Neural progenitor cell (in vitro differentiated cells): Measurements from ENCODE around the gene CYSTM1. TPM values are rescaled to one million over a fixed set of nuclear protein-coding genes. Genes with fewer than 3 reads are reported as not detected.

ENCODE experiments used
- DNase-seq: peaks from one replicate; pipeline ENCODE4 v3.0.0-alpha.2; 2016; ENCODE audit warnings: low spot score
- H2AFZ ChIP-seq: fragments of 200-600 bp; sonication (generic); replicated peaks from 2 replicates; pipeline ENCODE4 v1.6.1; 2016; ENCODE audit warnings: antibody characterized with exemption
- H3F3A ChIP-seq: fragments of 200-600 bp; sonication (generic); 2 replicates; pipeline ENCODE4 v1.6.1; 2016; ENCODE audit warnings: antibody characterized with exemption, low read depth
- H3K27ac ChIP-seq: fragments of 200-600 bp; sonication (generic); 2 replicates; pipeline ENCODE4 v1.5.1; 2016; ENCODE audit warnings: mild to moderate bottlenecking
- H3K27me3 ChIP-seq: fragments of 200-600 bp; sonication (generic); 2 replicates; pipeline ENCODE4 v1.6.1; 2016; ENCODE audit warnings: mild to moderate bottlenecking, moderate library complexity
- H3K36me3 ChIP-seq: fragments of 200-600 bp; sonication (generic); 2 replicates; pipeline ENCODE4 v1.5.1; 2016
- H3K4me1 ChIP-seq: fragments of 200-600 bp; sonication (generic); 2 replicates; pipeline ENCODE4 v1.6.1; 2016; ENCODE audit warnings: mixed run types
- H3K4me2 ChIP-seq: fragments of 200-600 bp; sonication (generic); 2 replicates; pipeline ENCODE4 v1.6.1; 2016
- H3K4me3 ChIP-seq: fragments of 200-600 bp; sonication (generic); 2 replicates; pipeline ENCODE4 v1.5.1; 2016
- H3K79me2 ChIP-seq: fragments of 200-600 bp; sonication (generic); 2 replicates; pipeline ENCODE4 v1.6.1; 2016; ENCODE audit warnings: low read depth
- H3K9ac ChIP-seq: fragments of 200-600 bp; sonication (generic); 2 replicates; pipeline ENCODE4 v1.6.1; 2016
- H3K9me3 ChIP-seq: fragments of 200-600 bp; sonication (generic); 2 replicates; pipeline ENCODE4 v1.5.1; 2016; ENCODE audit warnings: low read depth
- H4K20me1 ChIP-seq: fragments of 200-600 bp; sonication (generic); 2 replicates; pipeline ENCODE4 v1.6.1; 2016; ENCODE audit warnings: low read depth
- H3K27ac Mint-ChIP-seq: 3 replicates; pipeline ENCODE4 v1.8.0; 2021; ENCODE audit warnings: mixed read lengths
- H3K27me3 Mint-ChIP-seq: 2 replicates; pipeline ENCODE4 v1.8.0; 2022; ENCODE audit warnings: low read depth, mild to moderate bottlenecking, inconsistent platforms, moderate library complexity, mixed read lengths; ENCODE audit not compliant: insufficient read depth
- H3K36me3 Mint-ChIP-seq: 3 replicates; pipeline ENCODE4 v1.8.0; 2021; ENCODE audit warnings: mixed read lengths
- H3K4me1 Mint-ChIP-seq: 3 replicates; pipeline ENCODE4 v1.8.0; 2021; ENCODE audit warnings: mixed read lengths
- H3K4me3 Mint-ChIP-seq: 3 replicates; pipeline ENCODE4 v1.8.0; 2021; ENCODE audit warnings: mild to moderate bottlenecking, moderate library complexity, mixed read lengths
- H3K9me3 Mint-ChIP-seq: 3 replicates; pipeline ENCODE4 v1.8.0; 2020; ENCODE audit warnings: mixed read lengths
- EZH2 ChIP-seq: fragments of 200-600 bp; sonication (generic); IDR thresholded peaks from 2 replicates; pipeline ENCODE4 v1.6.1; 2017; ENCODE audit warnings: antibody characterized with exemption, mild to moderate bottlenecking, moderate library complexity
- EZH2phosphoT487 ChIP-seq: fragments of 200-600 bp; sonication (generic); IDR thresholded peaks from 2 replicates; pipeline ENCODE4 v1.6.1; 2017; ENCODE audit warnings: antibody characterized with exemption
- total RNA-seq: library from RNA; depleted of rRNA; stranded (reverse); fragments of >200 nt; gene quantifications from 2 replicates; pipeline ENCODE4 v1.2.3, GENCODE V29; 2015; ENCODE audit warnings: low replicate concordance
- TF ChIP-seq, protein P1 (sequence below): fragments of 200-600 bp; sonication (generic); IDR thresholded peaks from 2 replicates; pipeline ENCODE4 v1.5.1; 2017; ENCODE audit warnings: antibody characterized with exemption, mild to moderate bottlenecking

CYSTM1 gene
- total RNA-seq, 1 donor from 2014 or later = 8.9 TPM

GRCh38 chr5:140253985-140254384 lies 79.0 kb downstream of the CYSTM1 start:
- Mint-ChIP-seq H3K27me3 (peaks cover 3% of the 10 kb centered on the region), H3K4me3 (no peak overlapping the region), H3K27ac (no peak overlapping the region), H3K36me3 (peaks cover 21% of the 10 kb centered on the region), H3K9me3 (no peaks in the 10 kb centered on the region), H3K4me1 (no peaks in the 10 kb centered on the region)
- TF ChIP-seq, protein P1, sequence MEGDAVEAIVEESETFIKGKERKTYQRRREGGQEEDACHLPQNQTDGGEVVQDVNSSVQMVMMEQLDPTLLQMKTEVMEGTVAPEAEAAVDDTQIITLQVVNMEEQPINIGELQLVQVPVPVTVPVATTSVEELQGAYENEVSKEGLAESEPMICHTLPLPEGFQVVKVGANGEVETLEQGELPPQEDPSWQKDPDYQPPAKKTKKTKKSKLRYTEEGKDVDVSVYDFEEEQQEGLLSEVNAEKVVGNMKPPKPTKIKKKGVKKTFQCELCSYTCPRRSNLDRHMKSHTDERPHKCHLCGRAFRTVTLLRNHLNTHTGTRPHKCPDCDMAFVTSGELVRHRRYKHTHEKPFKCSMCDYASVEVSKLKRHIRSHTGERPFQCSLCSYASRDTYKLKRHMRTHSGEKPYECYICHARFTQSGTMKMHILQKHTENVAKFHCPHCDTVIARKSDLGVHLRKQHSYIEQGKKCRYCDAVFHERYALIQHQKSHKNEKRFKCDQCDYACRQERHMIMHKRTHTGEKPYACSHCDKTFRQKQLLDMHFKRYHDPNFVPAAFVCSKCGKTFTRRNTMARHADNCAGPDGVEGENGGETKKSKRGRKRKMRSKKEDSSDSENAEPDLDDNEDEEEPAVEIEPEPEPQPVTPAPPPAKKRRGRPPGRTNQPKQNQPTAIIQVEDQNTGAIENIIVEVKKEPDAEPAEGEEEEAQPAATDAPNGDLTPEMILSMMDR = no peak
- TF ChIP-seq EZH2phosphoT487 = no peak
- no peak for TF ChIP-seq EZH2
- Histone ChIP-seq H3F3A (no peaks in the 10 kb centered on the region), H3K79me2 (peaks cover 59% of the 10 kb centered on the region), H3K4me1 (no peaks in the 10 kb centered on the region), H3K4me3 (no peak overlapping the region), H2AFZ (no peak overlapping the region), H3K4me2 (no peak overlapping the region), H3K27ac (no peak overlapping the region), H3K9me3 (no peaks in the 10 kb centered on the region), H3K36me3 (no peaks in the 10 kb centered on the region), H3K9ac (no peak overlapping the region), H4K20me1 (peaks cover 54% of the 10 kb centered on the region), H3K27me3 (no peaks in the 10 kb centered on the region)
- no peak for DNase-seq

GRCh38 chr5:140255460-140256157 lies 80.6 kb downstream of the CYSTM1 start:
- Histone ChIP-seq H3K36me3 (no peaks in the 10 kb centered on the region), H3K4me3 (no peak overlapping the region), H3K4me1 (no peaks in the 10 kb centered on the region), H3F3A (no peaks in the 10 kb centered on the region), H3K4me2 (no peak overlapping the region), H2AFZ (no peak overlapping the region), H4K20me1 (peaks cover 56% of the 10 kb centered on the region), H3K9me3 (no peaks in the 10 kb centered on the region), H3K79me2 (peaks cover 64% of the 10 kb centered on the region), H3K27me3 (no peaks in the 10 kb centered on the region), H3K27ac (no peak overlapping the region), H3K9ac (no peak overlapping the region)
- Mint-ChIP-seq H3K36me3 (peaks cover 23% of the 10 kb centered on the region), H3K27me3 (peaks cover 2% of the 10 kb centered on the region), H3K4me1 (no peaks in the 10 kb centered on the region), H3K27ac (no peak overlapping the region), H3K4me3 (no peak overlapping the region), H3K9me3 (no peaks in the 10 kb centered on the region)
- TF ChIP-seq, protein P1 = no peak
- TF ChIP-seq EZH2phosphoT487 (no peak), EZH2 (no peak)
- DNase-seq = no peak

DNA sequence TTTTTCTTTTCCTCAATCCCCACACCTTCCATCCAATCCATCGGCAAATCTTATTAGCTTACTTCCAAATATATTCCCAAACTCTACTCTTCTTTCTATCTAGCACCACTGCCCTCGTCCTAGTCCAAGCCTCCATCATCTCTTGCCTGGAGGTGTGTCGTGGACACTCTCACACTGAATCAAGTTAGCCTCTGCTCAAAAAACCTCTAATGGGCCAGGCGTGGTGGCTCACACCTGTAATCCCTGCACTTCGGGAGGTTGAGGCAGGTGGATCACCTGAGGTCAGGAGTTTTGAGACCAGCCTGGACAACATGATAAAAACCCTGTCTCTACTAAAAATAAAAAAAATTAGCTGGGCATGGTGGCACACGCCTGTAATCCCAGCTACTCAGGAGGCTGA lies 81.7 kb downstream of the CYSTM1 start:
- H3K27ac Mint-ChIP-seq = no peak overlapping the region
- H3K79me2 ChIP-seq = peaks cover 72% of the 10 kb centered on the region
- peaks cover 6% of the 10 kb centered on the region for H3K4me1 Mint-ChIP-seq
- peaks cover 52% of the 10 kb centered on the region for H4K20me1 ChIP-seq
- H3K36me3 ChIP-seq = no peaks in the 10 kb centered on the region
- no peak overlapping the region for H3K9ac ChIP-seq
- no peaks in the 10 kb centered on the region for H3K9me3 Mint-ChIP-seq
- H3F3A ChIP-seq = no peaks in the 10 kb centered on the region
- no peaks in the 10 kb centered on the region for H3K27me3 ChIP-seq
- H3K36me3 Mint-ChIP-seq = peaks cover 23% of the 10 kb centered on the region
- no peak overlapping the region for H2AFZ ChIP-seq
- H3K27ac ChIP-seq = no peak overlapping the region
- no peaks in the 10 kb centered on the region for H3K4me1 ChIP-seq
- peaks cover 2% of the 10 kb centered on the region for H3K27me3 Mint-ChIP-seq
- no peak overlapping the region for H3K4me2 ChIP-seq
- no peaks in the 10 kb centered on the region for H3K9me3 ChIP-seq
- H3K4me3 Mint-ChIP-seq = no peak overlapping the region
- no peak overlapping the region for H3K4me3 ChIP-seq
- DNase-seq = no peak
- TF ChIP-seq EZH2phosphoT487 (no peak), EZH2 (no peak)
- TF ChIP-seq, protein P1 = no peak
